H1 (cell line): ENCODE data around the gene TRAF5. TPM values are rescaled to one million over a fixed set of nuclear protein-coding genes. Genes with fewer than 3 reads are reported as not detected.

Source experiments
- CTCF ChIA-PET: fragments of 300-600 bp; sonication (Branson Sonifier 250); formaldehyde crosslinking; loops from one replicate; lab custom pipeline; 2021; ENCODE audit not compliant: partially characterized antibody; lab: Charles Lee
- POLR2A ChIA-PET: fragments of 300-600 bp; sonication (Branson Sonifier 250); formaldehyde crosslinking; loops from one replicate; lab custom pipeline; 2021; ENCODE audit warnings: inconsistent platforms; ENCODE audit not compliant: partially characterized antibody; lab: Charles Lee
- DNase-seq, 2 experiments: peaks; one replicate each; pipeline versions ENCODE4 v3.0.0 to v3.0.0-alpha.2; 2010 to 2022; ENCODE audit warnings: low spot score in 2 of 2, low read depth in 1 of 2, mixed read lengths in 1 of 2
- FAIRE-seq: peaks from 2 replicates; lab custom pipeline; 2011; peaks lifted over from hg19 to GRCh38; lab: Jason Lieb, UNC
- H2AFZ ChIP-seq: 2 replicates; pipeline ENCODE4 v1.8.1; 2012; ENCODE audit warnings: low read length, inconsistent platforms
- H2AK5ac ChIP-seq: 2 replicates; pipeline ENCODE4 v1.6.1; 2013; ENCODE audit warnings: low read depth, low read length
- H2BK120ac ChIP-seq: replicated peaks from 2 replicates; pipeline ENCODE3; 2013; ENCODE audit warnings: low read depth, low read length, inconsistent platforms
- H2BK12ac ChIP-seq: 2 replicates; pipeline ENCODE4 v1.6.1; 2013; ENCODE audit warnings: low read depth, low read length
- H2BK15ac ChIP-seq: 2 replicates; pipeline ENCODE4 v1.6.1; 2013; ENCODE audit warnings: low read length
- H2BK20ac ChIP-seq: 2 replicates; pipeline ENCODE4 v1.6.1; 2013; ENCODE audit warnings: low read length
- H2BK5ac ChIP-seq: 2 replicates; pipeline ENCODE4 v1.6.1; 2013; ENCODE audit warnings: low read depth, low read length
- H3K14ac ChIP-seq: 2 replicates; pipeline ENCODE4 v1.6.1; 2013; ENCODE audit warnings: inconsistent platforms; ENCODE audit not compliant: insufficient read length
- H3K18ac ChIP-seq: 2 replicates; pipeline ENCODE4 v1.6.1; 2013; ENCODE audit warnings: low read length; ENCODE audit errors: extremely low read depth
- H3K23ac ChIP-seq: 2 replicates; pipeline ENCODE4 v1.6.1; 2013; ENCODE audit warnings: inconsistent platforms; ENCODE audit not compliant: insufficient read length
- H3K23me2 ChIP-seq: 2 replicates; pipeline ENCODE4 v1.6.1; 2013; ENCODE audit warnings: low read depth, low read length
- H3K27ac ChIP-seq: 2 replicates; pipeline ENCODE4 v1.6.1; 2011; ENCODE audit warnings: low read depth, low read length, inconsistent platforms
- H3K27me3 ChIP-seq, 4 experiments: replicated peaks in 1 of 4; 1 replicate in 1 of 4; 2 replicates in 3 of 4; pipeline versions ENCODE4 v1.6.1 to v1.8.1; 2011 to 2013; ENCODE audit warnings: low read length in 3 of 4, mild to moderate bottlenecking in 3 of 4, inconsistent platforms in 2 of 4, mixed read lengths in 2 of 4, moderate library complexity in 1 of 4; ENCODE audit not compliant: control insufficient read depth in 3 of 4, insufficient read depth in 3 of 4; ENCODE audit errors: extremely low read depth in 1 of 4
- H3K36me3 ChIP-seq, 4 experiments: 2 replicates each; pipeline versions ENCODE4 v1.6.1 to v1.8.1; 2011 to 2013; ENCODE audit warnings: mild to moderate bottlenecking in 4 of 4, low read length in 3 of 4, moderate library complexity in 2 of 4, control low read depth in 1 of 4, inconsistent platforms in 1 of 4; ENCODE audit not compliant: insufficient read depth in 4 of 4, control insufficient read depth in 2 of 4
- H3K4ac ChIP-seq: replicated peaks from 2 replicates; pipeline ENCODE3; 2013; ENCODE audit warnings: low read length, low read depth, mixed read lengths, inconsistent platforms; ENCODE audit not compliant: insufficient read length
- H3K4me1 ChIP-seq, 4 experiments: replicated peaks in 1 of 4; 1 replicate in 1 of 4; 2 replicates in 3 of 4; pipeline versions ENCODE4 v1.6.1 to v1.8.1; 2011 to 2013; ENCODE audit warnings: low read length in 3 of 4, inconsistent platforms in 2 of 4, mixed read lengths in 1 of 4; ENCODE audit not compliant: insufficient read depth in 4 of 4, control insufficient read depth in 3 of 4
- H3K4me2 ChIP-seq, 2 experiments: 2 replicates each; pipeline versions ENCODE4 v1.6.1 to v1.8.1; 2011 to 2013; ENCODE audit warnings: low read depth in 2 of 2, low read length in 2 of 2, control low read depth in 1 of 2, inconsistent platforms in 1 of 2, mild to moderate bottlenecking in 1 of 2; ENCODE audit not compliant: insufficient read depth in 1 of 2
- H3K4me3 ChIP-seq, 4 experiments: fragments of 200-600, 300-600 bp in 1 of 4; sonication (generic), shearing (Covaris generic), sonication (Bioruptor Twin) in 1 of 4; 2 replicates each; pipeline versions ENCODE4 v1.5.1 to v1.8.1; 2011 to 2016; ENCODE audit warnings: low read length in 4 of 4, low read depth in 3 of 4, control low read depth in 2 of 4, inconsistent platforms in 2 of 4, mild to moderate bottlenecking in 2 of 4, mixed read lengths in 1 of 4, moderate library complexity in 1 of 4; ENCODE audit not compliant: insufficient read depth in 2 of 4; ENCODE audit errors: extremely low read depth in 1 of 4
- H3K56ac ChIP-seq: replicated peaks from 2 replicates; pipeline ENCODE3; 2013; ENCODE audit warnings: low read depth, mild to moderate bottlenecking, mixed read lengths, low read length, inconsistent platforms; ENCODE audit not compliant: insufficient read length
- H3K79me1 ChIP-seq: 2 replicates; pipeline ENCODE4 v1.6.1; 2013; ENCODE audit warnings: low read depth, low read length, control low read depth
- H3K79me2 ChIP-seq, 2 experiments: 2 replicates each; pipeline versions ENCODE4 v1.6.1 to v1.8.1; 2012 to 2013; ENCODE audit warnings: low read length in 2 of 2, mild to moderate bottlenecking in 2 of 2, inconsistent platforms in 1 of 2; ENCODE audit not compliant: insufficient read depth in 2 of 2, control insufficient read depth in 1 of 2
- H3K9ac ChIP-seq, 4 experiments: replicated peaks in 1 of 4; 1 replicate in 1 of 4; 2 replicates in 3 of 4; pipeline versions ENCODE4 v1.6.1 to v1.8.1; 2011 to 2013; ENCODE audit warnings: low read depth in 3 of 4, low read length in 3 of 4, control low read depth in 2 of 4, mild to moderate bottlenecking in 2 of 4, moderate library complexity in 2 of 4, inconsistent platforms in 1 of 4; ENCODE audit errors: extremely low read depth in 1 of 4
- H3K9me3 ChIP-seq, 2 experiments: 2 replicates each; pipeline versions ENCODE4 v1.6.1 to v1.8.1; 2012 to 2013; ENCODE audit warnings: mild to moderate bottlenecking in 2 of 2, moderate library complexity in 2 of 2, control low read depth in 1 of 2, inconsistent platforms in 1 of 2, low read depth in 1 of 2, low read length in 1 of 2, mixed read lengths in 1 of 2; ENCODE audit not compliant: insufficient read depth in 2 of 2
- H4K20me1 ChIP-seq, 2 experiments: replicated peaks in 1 of 2; 2 replicates each; pipeline versions ENCODE3 to v1.8.1; 2011 to 2013; ENCODE audit warnings: inconsistent platforms in 2 of 2, low read length in 2 of 2, mild to moderate bottlenecking in 1 of 2; ENCODE audit not compliant: insufficient read depth in 2 of 2, control insufficient read depth in 1 of 2
- H4K5ac ChIP-seq: 2 replicates; pipeline ENCODE4 v1.6.1; 2013; ENCODE audit warnings: low read length, low read depth, mixed read lengths, inconsistent platforms; ENCODE audit not compliant: insufficient read length
- H4K8ac ChIP-seq: 2 replicates; pipeline ENCODE4 v1.8.0; 2013; ENCODE audit warnings: mild to moderate bottlenecking, moderate library complexity, low read length, inconsistent platforms; ENCODE audit not compliant: insufficient read depth; ENCODE audit errors: extremely low read depth
- H4K91ac ChIP-seq: replicated peaks from 2 replicates; pipeline ENCODE3; 2013; ENCODE audit warnings: low read length, mixed read lengths, inconsistent platforms; ENCODE audit not compliant: insufficient read length
- BACH1 ChIP-seq: IDR thresholded peaks from 2 replicates; pipeline ENCODE4 v1.6.1; 2012; ENCODE audit warnings: low read length, improper control_type of control experiment
- CBX5 ChIP-seq: fragments of 300-800, 300-1000 bp; sonication (generic); IDR thresholded peaks from 2 replicates; pipeline ENCODE4 v1.7.1; 2016; ENCODE audit warnings: antibody characterized with exemption, low read length, low read depth
- EZH2 ChIP-seq: fragments of 200-600 bp; sonication (generic); IDR thresholded peaks from 2 replicates; pipeline ENCODE4 v1.7.1; 2012; ENCODE audit warnings: low read depth, mild to moderate bottlenecking, moderate library complexity, low read length, inconsistent platforms; ENCODE audit not compliant: severe bottlenecking
- JUND ChIP-seq: IDR thresholded peaks from 2 replicates; pipeline ENCODE4 v1.6.1; 2011; ENCODE audit warnings: mild to moderate bottlenecking, improper control_type of control experiment, low read length
- SIX5 ChIP-seq: IDR thresholded peaks from 2 replicates; pipeline ENCODE4 v1.6.1; 2011; ENCODE audit warnings: mild to moderate bottlenecking, low read depth, low read length
- TCF12 ChIP-seq: IDR thresholded peaks from 2 replicates; pipeline ENCODE4 v1.6.1; 2011; ENCODE audit warnings: low read depth, mild to moderate bottlenecking, low read length
- WGBS, 2 experiments: shearing (Covaris generic) in 1 of 2; methylation state at CpG; one replicate each; pipeline versions ENCODE4 v1.1.6 to v1.1.7; 2013 to 2015; ENCODE audit warnings: low lambda C conversion rate in 2 of 2, mixed read lengths in 2 of 2, inconsistent platforms in 1 of 2, low coverage in 1 of 2, missing lambda C conversion rate in 1 of 2; ENCODE audit not compliant: insufficient replicate concordance in 2 of 2, insufficient coverage in 1 of 2, insufficient read length in 1 of 2; ENCODE audit errors: extremely low coverage in 1 of 2, missing lambda C conversion rate in 1 of 2; 5-methylcytosine and 5-hydroxymethylcytosine counted together
- polyA plus RNA-seq, 7 experiments: library from polyadenylated mRNA; depleted of rRNA in 3 of 7; stranded (reverse) in 5 of 7; unstranded in 2 of 7; fragments of >200 nt in 5 of 7; fragments of 200-250 nt in 2 of 7; gene quantifications; 1 replicate in 5 of 7; 2 replicates in 1 of 7; 4 replicates in 1 of 7; pipeline versions ENCODE4 v1.2.1 to v1.2.3, GENCODE V29; 2011 to 2013; ENCODE audit warnings: missing spikeins in 2 of 7, mixed read lengths in 2 of 7
- total RNA-seq: library from RNA; stranded (reverse); fragmentation: NEBNext Ultra II Directional; extraction: Animal tissue kit (Norgen Biotek cat#: 25700); gene quantifications from 2 replicates; pipeline ENCODE4 v1.2.1, GENCODE V29; 2021

Gene TRAF5
- total and polyA plus RNA-seq, 2 of the 8 experiments (the other 6 are each of a cell fraction or from before 2014, with no cell fraction given) = 13.0 to 17.1 TPM

GRCh38 chr1:211420389-211420788 lies 93.8 kb downstream of the TRAF5 start:
- POLR2A ChIA-PET = no interaction called here
- peaks cover 0 to 3% (median 1%) of the 10 kb centered on the region in 4 experiments; a peak in 3 of 7 replicates for H3K4me1 ChIP-seq
- TF ChIP-seq JUND (peak; percentile 65; the same call in 1 of the 2 replicates), CBX5 (no peak), EZH2 (no peak), TCF12 (no peak), SIX5 (no peak), BACH1 (no peak)
- TF ChIP-seq, all 59 proteins: peak for 1
- Histone ChIP-seq H3K4me3 (no peak overlapping the region), H3K9me3 (no peaks in the 10 kb centered on the region), H2BK15ac (no peak overlapping the region), H4K20me1 (no peaks in the 10 kb centered on the region), H4K5ac (no peak overlapping the region), H4K8ac (no peak overlapping the region), H2AK5ac (no peak overlapping the region), H3K56ac (no peak overlapping the region), H3K23ac (no peak overlapping the region), H3K79me1 (no peaks in the 10 kb centered on the region), H4K91ac (no peak overlapping the region), H3K14ac (no peak overlapping the region), H3K27me3 (no peaks in the 10 kb centered on the region), H3K79me2 (no peaks in the 10 kb centered on the region; a peak in 1 of 4 replicates), H3K27ac (no peak overlapping the region), H2BK20ac (no peak overlapping the region), H3K4ac (no peak overlapping the region), H2BK120ac (peak overlapping the region; percentile 43), H3K18ac (no peak overlapping the region), H3K36me3 (no peaks in the 10 kb centered on the region), H2BK5ac (no peak overlapping the region), H3K4me2 (0 out of 4 replicates have a peak overlapping the region, but pooled peaks of 1 of the 2 experiments have one; percentile 26), H2BK12ac (no peak overlapping the region), H2AFZ (no peak overlapping the region), H3K23me2 (no peaks in the 10 kb centered on the region), H3K9ac (no peak overlapping the region)
- FAIRE-seq = no peak
- 56% methylated on average over 2 of the region's 2 CpGs; no CpG with 5 or more reads in 1 of the 2 experiments for whole genome bisulfite sequencing, 2 experiments
- CTCF ChIA-PET = interaction anchor here (0.9 kb wide), 1 partner anchor 97 kb away, joined by 3 read pairs; no protein-coding TSS in a partner anchor
- DNase-seq = no peak
